ENCODE measurements around the gene LTN1.
"Not testable (repeated sequence)": the region's sequence is repeated elsewhere in the genome, so short reads cannot be mapped to it uniquely, and the experiment has no call there.

The LTN1 gene

GRCh38 chr21:29002442-29003144, 9.9 kb upstream of the LTN1 start:
- Histone ChIP-seq H4K20me1 (ENCODE audit: low read depth, low read length) (no peaks in the 10 kb centered on the region), H3K9ac (ENCODE audit: low read length) (peak overlapping the region; percentile 85), H3K4me2 (ENCODE audit: low read depth, low read length, poor library complexity, severe bottlenecking) (peak overlapping the region; percentile 96), H3K9me2 (replicated peaks; ENCODE audit: insufficient read depth, low read length) (no peaks in the 10 kb centered on the region), H3K36me3 (ENCODE audit: low read length) (no peaks in the 10 kb centered on the region), H3K4me3 (ENCODE audit: insufficient read depth, low read length, poor library complexity, severe bottlenecking) (peak overlapping the region; percentile 95), H3K9me3 (ENCODE audit: insufficient read depth, low read length) (no peaks in the 10 kb centered on the region), H3K79me2 (ENCODE audit: insufficient read depth, low read length) (no peaks in the 10 kb centered on the region; the same call in 1 of the 2 replicates), H3K27ac (ENCODE audit: low read depth, low read length) (peak overlapping the region; percentile 70), H3F3A (ENCODE audit: insufficient read depth) (peaks cover 21% of the 10 kb centered on the region), H2AFZ (ENCODE audit: low read depth, low read length, severe bottlenecking) (peak overlapping the region; percentile 66), H3K27me3 (ENCODE audit: low read length) (no peaks in the 10 kb centered on the region)
- TF ChIP-seq CTCF (IDR thresholded peaks at IDR 0.05; ENCODE audit: insufficient read depth, low read length, poor library complexity, severe bottlenecking), result no peak
- no peak for TF ChIP-seq EZH2phosphoT487 (conservative IDR thresholded peaks at IDR 0.05; ENCODE audit: low read length)

GRCh38 chr21:28993293-28993629, 584 bp upstream of the LTN1 start:
- no peaks in the 10 kb centered on the region for H4K20me1 ChIP-seq (ENCODE audit: low read depth, low read length)
- H3K27ac ChIP-seq (ENCODE audit: low read depth, low read length), result peak overlapping the region; percentile 68
- peak overlapping the region; percentile 94 for H3K4me2 ChIP-seq (ENCODE audit: low read depth, low read length, poor library complexity, severe bottlenecking)
- peaks cover 41% of the 10 kb centered on the region for H3K79me2 ChIP-seq (ENCODE audit: insufficient read depth, low read length)
- H3F3A ChIP-seq (ENCODE audit: insufficient read depth), result peaks cover 13% of the 10 kb centered on the region
- TF ChIP-seq CTCF (IDR thresholded peaks at IDR 0.05; ENCODE audit: insufficient read depth, low read length, poor library complexity, severe bottlenecking), result no peak
- TF ChIP-seq EZH2phosphoT487 (conservative IDR thresholded peaks at IDR 0.05; ENCODE audit: low read length), result no peak
- H2AFZ ChIP-seq (ENCODE audit: low read depth, low read length, severe bottlenecking), result peak overlapping the region; percentile 78
- no peaks in the 10 kb centered on the region for H3K9me3 ChIP-seq (ENCODE audit: insufficient read depth, low read length)
- no peaks in the 10 kb centered on the region for H3K27me3 ChIP-seq (ENCODE audit: low read length)
- no peaks in the 10 kb centered on the region for H3K9me2 ChIP-seq (replicated peaks; ENCODE audit: insufficient read depth, low read length)
- peak overlapping the region; percentile 70 for H3K9ac ChIP-seq (ENCODE audit: low read length)
- no peaks in the 10 kb centered on the region for H3K36me3 ChIP-seq (ENCODE audit: low read length)
- peak overlapping the region; percentile 59 for H3K4me3 ChIP-seq (ENCODE audit: insufficient read depth, low read length, poor library complexity, severe bottlenecking)

GRCh38 chr21:28991861-28992525, 684 bp downstream of the LTN1 start:
- H3K79me2 ChIP-seq (ENCODE audit: insufficient read depth, low read length), result peaks cover 54% of the 10 kb centered on the region
- no peaks in the 10 kb centered on the region for H3K27me3 ChIP-seq (ENCODE audit: low read length)
- H3K36me3 ChIP-seq (ENCODE audit: low read length), result no peaks in the 10 kb centered on the region
- H3K9ac ChIP-seq (ENCODE audit: low read length), result peak overlapping the region; percentile 85
- no peak for TF ChIP-seq EZH2phosphoT487 (conservative IDR thresholded peaks at IDR 0.05; ENCODE audit: low read length)
- no peaks in the 10 kb centered on the region for H4K20me1 ChIP-seq (ENCODE audit: low read depth, low read length)
- peak overlapping the region; percentile 81 for H3K27ac ChIP-seq (ENCODE audit: low read depth, low read length)
- H3K9me2 ChIP-seq (replicated peaks; ENCODE audit: insufficient read depth, low read length), result no peaks in the 10 kb centered on the region
- peak overlapping the region; percentile 94 for H3K4me3 ChIP-seq (ENCODE audit: insufficient read depth, low read length, poor library complexity, severe bottlenecking)
- H3F3A ChIP-seq (ENCODE audit: insufficient read depth), result peaks cover 9% of the 10 kb centered on the region
- no peaks in the 10 kb centered on the region for H3K9me3 ChIP-seq (ENCODE audit: insufficient read depth, low read length)
- peak overlapping the region; percentile 47 for H2AFZ ChIP-seq (ENCODE audit: low read depth, low read length, severe bottlenecking)
- peak overlapping the region; percentile 99 for H3K4me2 ChIP-seq (ENCODE audit: low read depth, low read length, poor library complexity, severe bottlenecking)

GRCh38 chr21:28988146-28988545, 4.5 kb downstream of the LTN1 start:
- not testable (repeated sequence) for H4K20me1 ChIP-seq (ENCODE audit: low read depth, low read length); H2AFZ ChIP-seq (ENCODE audit: low read depth, low read length, severe bottlenecking); H3K4me3 ChIP-seq (ENCODE audit: insufficient read depth, low read length, poor library complexity, severe bottlenecking); H3K9me3 ChIP-seq (ENCODE audit: insufficient read depth, low read length); H3K27ac ChIP-seq (ENCODE audit: low read depth, low read length); H3K27me3 ChIP-seq (ENCODE audit: low read length); H3K4me2 ChIP-seq (ENCODE audit: low read depth, low read length, poor library complexity, severe bottlenecking); H3F3A ChIP-seq (ENCODE audit: insufficient read depth); H3K9me2 ChIP-seq (replicated peaks; ENCODE audit: insufficient read depth, low read length); H3K9ac ChIP-seq (ENCODE audit: low read length)
- peaks cover 22% of the 10 kb centered on the region; the same call in 1 of the 2 replicates for H3K36me3 ChIP-seq (ENCODE audit: low read length)
- H3K79me2 ChIP-seq (ENCODE audit: insufficient read depth, low read length), result peaks cover 63% of the 10 kb centered on the region

Data from SU-DHL-6 (cell line).